ENCODE data around the gene SNX30. TPM values are rescaled to one million over a fixed set of nuclear protein-coding genes. Genes with fewer than 3 reads are reported as not detected.

SNX30 gene
- total RNA-seq, 2 experiments from 2014 or later = 3.4 to 3.7 TPM

- ChIA-PET CTCF (no interaction called here), POLR2A (no interaction called here)
Measured at GRCh38 chr9:112896131-112896530, 145.6 kb downstream of the SNX30 start.

GRCh38 chr9:112898872-112899311, 148.3 kb downstream of the SNX30 start:
- ChIA-PET CTCF (no interaction called here), POLR2A (no interaction called here)

GRCh38 chr9:112900488-112900887, 149.9 kb downstream of the SNX30 start:
- ChIA-PET POLR2A (no interaction called here), CTCF (no interaction called here)

GRCh38 chr9:112900901-112901300, 150.3 kb downstream of the SNX30 start:
- POLR2A ChIA-PET = no interaction called here
- CTCF ChIA-PET = no interaction called here

- POLR2A ChIA-PET = interaction anchor here (0.5 kb wide), 1 partner anchor 1325 kb away, joined by 5 read pairs; no protein-coding TSS in a partner anchor
- CTCF ChIA-PET = no interaction called here
Measured at GRCh38 chr9:112905084-112905483, 154.5 kb downstream of the SNX30 start.

GRCh38 chr9:112911736-112912135, 161.2 kb downstream of the SNX30 start:
- ChIA-PET CTCF (no interaction called here), POLR2A (no interaction called here)

GRCh38 chr9:112912636-112913035, 162.1 kb downstream of the SNX30 start:
- ChIA-PET CTCF (no interaction called here), POLR2A (no interaction called here)

- POLR2A ChIA-PET = no interaction called here
- CTCF ChIA-PET = no interaction called here
Measured at GRCh38 chr9:112913326-112913725, 162.8 kb downstream of the SNX30 start.

GRCh38 chr9:112914524-112914923, 164.0 kb downstream of the SNX30 start:
- POLR2A ChIA-PET = no interaction called here
- CTCF ChIA-PET = no interaction called here

- CTCF ChIA-PET = interaction anchor here (1.4 kb wide), 1 partner anchor 14 kb away, joined by 3 read pairs; no protein-coding TSS in a partner anchor
Measured at GRCh38 chr9:112917047-112917986, 166.8 kb downstream of the SNX30 start.

GRCh38 chr9:112917987-112918362, 167.4 kb downstream of the SNX30 start:
- ChIA-PET CTCF (no interaction called here), POLR2A (no interaction called here)

More at GRCh38 chr9:112917047-112917986, 166.8 kb downstream of the SNX30 start:
- POLR2A ChIA-PET = no interaction called here

- CTCF ChIA-PET = interaction anchor here (2.1 kb wide), 1 partner anchor 190 kb away, joined by 7 read pairs; no protein-coding TSS in a partner anchor
- POLR2A ChIA-PET = no interaction called here
Measured at GRCh38 chr9:112921549-112921948, 171.0 kb downstream of the SNX30 start.

Other genes with a start within 250 kb of the SNX30 start
- 10 to 100 TPM; 35.3 to 37.5 TPM for gene INIP, start 32.6 kb upstream of the SNX30 start, total RNA-seq
- gene SLC46A2, start 140.1 kb downstream of the SNX30 start, total RNA-seq = not detected